ENCODE data around the gene USP34.

DNA sequence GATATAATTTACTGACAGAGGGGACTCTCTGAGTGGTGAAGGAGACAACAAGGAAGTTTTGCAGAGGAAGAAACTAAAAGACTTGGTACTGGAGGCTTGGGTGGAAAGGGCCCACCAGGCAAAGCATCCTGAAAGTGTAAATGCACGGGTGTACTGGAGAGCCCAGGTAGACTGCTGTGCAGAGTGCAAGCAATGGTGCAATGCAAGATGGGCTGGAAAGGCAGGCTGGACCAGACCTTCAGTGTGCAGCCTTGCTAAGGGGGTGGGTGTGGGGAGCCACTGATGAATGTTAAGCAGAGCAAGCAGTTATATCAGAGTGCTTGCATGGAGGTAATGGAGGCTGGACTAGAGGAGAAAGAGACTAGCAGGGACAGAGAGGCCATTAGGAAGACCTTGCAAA is 298.2 kb downstream of the USP34 start:
- TF ChIP-seq EZH2 (optimal IDR thresholded peaks at IDR 0.05; ENCODE audit: low read depth, low read length) = no peak
- TF ChIP-seq, protein P1, sequence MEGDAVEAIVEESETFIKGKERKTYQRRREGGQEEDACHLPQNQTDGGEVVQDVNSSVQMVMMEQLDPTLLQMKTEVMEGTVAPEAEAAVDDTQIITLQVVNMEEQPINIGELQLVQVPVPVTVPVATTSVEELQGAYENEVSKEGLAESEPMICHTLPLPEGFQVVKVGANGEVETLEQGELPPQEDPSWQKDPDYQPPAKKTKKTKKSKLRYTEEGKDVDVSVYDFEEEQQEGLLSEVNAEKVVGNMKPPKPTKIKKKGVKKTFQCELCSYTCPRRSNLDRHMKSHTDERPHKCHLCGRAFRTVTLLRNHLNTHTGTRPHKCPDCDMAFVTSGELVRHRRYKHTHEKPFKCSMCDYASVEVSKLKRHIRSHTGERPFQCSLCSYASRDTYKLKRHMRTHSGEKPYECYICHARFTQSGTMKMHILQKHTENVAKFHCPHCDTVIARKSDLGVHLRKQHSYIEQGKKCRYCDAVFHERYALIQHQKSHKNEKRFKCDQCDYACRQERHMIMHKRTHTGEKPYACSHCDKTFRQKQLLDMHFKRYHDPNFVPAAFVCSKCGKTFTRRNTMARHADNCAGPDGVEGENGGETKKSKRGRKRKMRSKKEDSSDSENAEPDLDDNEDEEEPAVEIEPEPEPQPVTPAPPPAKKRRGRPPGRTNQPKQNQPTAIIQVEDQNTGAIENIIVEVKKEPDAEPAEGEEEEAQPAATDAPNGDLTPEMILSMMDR (IDR thresholded peaks at IDR 0.05; ENCODE audit: low read length) = no peak
- TF ChIP-seq EZH2phosphoT487 (IDR thresholded peaks at IDR 0.05; ENCODE audit: low read length) = no peak

Measured in MM.1S (cell line).